Cardiac septum (tissue), 1 donor: ENCODE results near the gene FYCO1. TPM values are rescaled to one million over a fixed set of nuclear protein-coding genes. Genes with fewer than 3 reads are reported as not detected.

Experiments
- DNase-seq: peaks from one replicate; pipeline ENCODE4 v3.0.0-alpha.2; 2020; ENCODE audit warnings: low spot score
- intact Hi-C: fragments of 100-400 bp; cut with DNase I; formaldehyde crosslinking; loops from one replicate; pipeline ENCODE4 v1.14.0; 2022
- total RNA-seq: library from RNA; stranded (reverse); fragmentation: NEBNext Ultra II Directional; extraction: Animal tissue kit (Norgen Biotek cat#: 25700); gene quantifications from one replicate; pipeline ENCODE4 v1.2.1, GENCODE V29; 2021
- donor health status: DM: no; HTN: no; CAD: no.

The FYCO1 gene
- total RNA-seq, 1 donor from 2014 or later, result 129 TPM

DNA sequence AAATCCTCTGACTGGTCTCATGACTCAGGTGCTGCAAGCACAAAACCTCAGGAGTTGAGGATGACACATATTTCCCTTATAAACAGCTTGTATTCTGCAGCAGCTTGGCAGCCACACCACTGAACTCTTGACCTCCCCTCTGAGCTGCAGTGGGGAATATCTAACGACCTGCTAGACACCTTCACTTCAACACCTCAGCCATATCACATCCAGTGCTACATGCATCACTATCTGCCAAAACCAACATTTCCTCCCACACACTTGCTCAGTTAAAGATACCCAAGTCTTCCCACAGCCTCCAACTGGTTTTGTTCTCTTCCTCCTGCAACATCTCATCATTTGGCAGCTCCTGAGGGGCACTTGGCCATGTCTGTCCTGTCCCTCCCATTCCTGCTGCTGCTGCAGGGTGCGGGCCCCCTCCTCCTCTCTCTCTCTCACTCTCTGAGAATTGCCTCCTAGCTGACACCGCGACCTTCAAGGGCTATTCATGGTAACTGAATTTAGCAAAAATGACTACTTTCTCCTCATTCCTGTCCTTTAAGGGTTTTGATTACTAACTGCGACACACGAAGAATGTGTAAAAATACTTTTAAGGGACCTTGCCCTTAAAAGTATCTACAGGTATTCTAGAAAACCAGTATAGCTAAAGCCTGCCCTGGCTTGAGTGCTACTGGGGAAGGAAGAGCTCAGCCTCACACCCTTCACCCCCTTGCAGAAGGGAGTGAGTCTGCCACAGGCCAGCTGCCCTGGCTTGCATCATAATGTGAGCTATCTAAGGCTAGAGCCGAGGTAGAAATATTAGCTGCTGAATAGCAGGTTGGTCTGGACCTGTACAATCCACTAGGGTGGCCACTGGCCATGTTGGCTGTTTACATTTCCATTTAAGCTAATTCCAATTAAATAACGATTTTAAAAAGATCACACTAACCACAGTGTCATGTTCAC lies 114.3 kb downstream of the FYCO1 start:
- intact Hi-C loops, result no loop called here

DNA sequence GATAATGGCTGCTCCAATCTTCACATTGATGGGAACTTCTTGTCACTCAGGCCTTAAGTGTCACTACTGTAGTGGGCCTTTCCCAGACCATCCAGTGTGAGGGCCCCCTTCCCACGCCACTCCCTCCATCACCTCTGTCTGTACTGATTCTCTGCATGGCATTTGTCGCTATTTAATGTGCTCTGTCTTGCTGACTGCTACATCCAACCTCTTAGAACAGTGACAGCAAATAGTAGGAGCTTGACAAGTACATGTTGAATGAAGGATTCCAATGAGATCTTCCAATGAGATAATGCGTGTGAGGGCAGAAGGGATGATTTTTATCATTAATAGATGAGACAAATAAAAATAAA lies 114.9 kb downstream of the FYCO1 start:
- intact Hi-C loops, result no loop called here
- DNase-seq, result no peak

More for the DNA sequence above, 114.3 kb downstream of the FYCO1 start:
- no peak for DNase-seq

DNA sequence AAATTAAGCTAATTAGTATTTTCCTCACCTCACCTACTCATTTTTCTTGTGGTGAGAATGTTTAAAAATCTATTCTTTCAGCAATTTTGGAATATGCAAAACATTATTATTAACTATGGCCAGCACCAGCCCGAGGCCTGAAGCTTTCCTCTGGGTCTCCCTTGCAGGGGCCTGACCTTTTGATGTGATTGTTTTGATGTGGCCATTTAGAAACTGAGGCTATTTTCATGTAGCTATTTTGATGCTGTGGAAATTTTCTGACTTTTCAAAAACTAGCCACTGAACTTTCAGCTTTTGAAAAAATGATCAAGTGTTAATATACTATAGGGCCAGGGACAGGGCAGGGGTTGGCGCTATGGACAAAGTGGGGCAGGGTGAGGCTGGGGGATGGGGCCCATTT lies 117.5 kb downstream of the FYCO1 start:
- intact Hi-C loops, result no loop called here
- DNase-seq, result no peak

DNA sequence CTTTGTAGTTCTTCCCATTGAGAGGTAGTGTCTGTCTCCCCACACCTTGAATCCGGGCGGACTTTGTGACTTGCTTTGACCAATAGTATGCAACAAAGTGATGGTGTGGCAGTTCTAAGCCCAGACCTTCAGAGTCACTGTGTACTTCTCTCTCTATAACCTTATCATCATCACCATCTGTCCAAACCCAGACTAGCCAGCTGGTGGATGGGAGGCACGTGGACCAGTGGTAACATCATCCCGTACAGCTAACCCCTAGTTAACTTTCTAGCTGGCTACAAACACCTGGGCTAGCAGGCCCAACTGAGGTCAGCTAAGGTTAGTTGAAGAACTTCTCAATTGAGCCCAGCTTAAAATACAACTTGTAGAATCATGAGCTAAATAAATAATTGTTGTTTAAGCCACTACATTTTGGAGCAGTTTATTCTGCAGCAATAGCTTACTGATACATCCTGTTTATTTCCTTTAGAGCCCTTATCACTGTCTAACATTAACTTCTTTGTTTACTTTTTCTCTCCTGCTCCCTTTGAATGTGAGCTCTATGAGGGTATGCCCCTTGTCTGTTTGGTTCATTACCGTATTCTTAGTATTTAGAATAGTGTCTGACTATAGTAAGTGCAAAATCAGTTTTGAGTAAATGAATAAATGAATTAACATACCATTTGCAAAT lies 120.8 kb downstream of the FYCO1 start:
- no peak for DNase-seq
- intact Hi-C loops, result no loop called here

DNA sequence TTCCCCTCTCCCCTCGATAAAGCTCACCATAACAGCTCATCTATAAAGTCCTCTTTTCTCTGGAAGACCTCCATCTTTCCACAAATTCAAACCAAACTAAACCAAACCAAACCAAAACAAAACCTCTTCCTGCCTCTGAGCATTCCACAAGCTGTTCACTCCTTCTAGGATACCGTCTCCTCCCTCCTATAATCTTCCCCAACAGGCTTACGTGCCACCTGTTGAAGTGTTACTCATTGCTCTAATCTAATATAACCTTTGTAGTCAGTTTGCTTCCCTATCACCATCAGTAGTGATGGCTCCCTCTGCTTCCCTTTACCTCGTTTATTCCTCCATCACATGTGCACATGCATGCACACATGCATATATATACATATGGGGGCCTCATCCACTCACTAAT lies 122.0 kb downstream of the FYCO1 start:
- DNase-seq, result no peak
- intact Hi-C loops, result no loop called here

DNA sequence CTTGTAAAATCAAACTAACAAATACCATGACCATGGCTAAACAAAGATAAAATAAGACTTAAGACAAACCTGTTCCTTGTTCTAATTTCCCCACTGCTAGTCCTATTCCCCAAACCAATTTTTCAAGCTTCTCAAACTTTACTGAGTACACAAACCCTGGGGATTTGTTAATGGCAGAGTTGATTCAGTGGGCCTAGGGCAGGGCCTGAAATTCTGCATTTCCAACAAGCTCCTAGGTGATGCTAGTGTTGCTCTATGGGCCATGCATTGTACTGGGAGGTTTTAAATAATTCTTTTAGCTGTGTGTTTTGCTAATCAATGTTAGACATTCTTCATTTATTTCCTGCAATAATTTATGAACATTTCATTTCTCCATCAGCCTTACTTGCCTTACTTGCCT lies 122.6 kb downstream of the FYCO1 start:
- intact Hi-C loops, result no loop called here
- DNase-seq, result no peak

DNA sequence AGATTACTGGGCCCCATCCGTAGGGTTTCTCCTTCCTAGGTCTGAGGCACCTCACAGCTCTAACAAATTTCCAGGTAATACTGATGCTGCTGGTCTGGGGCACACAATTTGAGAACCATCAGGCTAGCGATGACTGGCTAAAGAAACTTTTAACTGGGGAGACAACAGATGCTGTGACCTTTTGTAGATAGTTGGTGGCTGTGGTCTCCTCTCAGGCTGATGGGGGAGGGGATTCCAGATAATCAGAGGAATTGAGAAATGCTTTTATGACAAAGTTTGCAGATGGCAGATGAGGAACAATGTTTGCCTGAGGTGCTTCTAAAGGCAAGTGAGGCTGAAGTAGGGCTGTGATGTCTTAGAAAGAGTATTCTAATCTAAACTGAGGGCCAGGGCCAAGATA lies 123.1 kb downstream of the FYCO1 start:
- intact Hi-C loops, result no loop called here
- no peak for DNase-seq

DNA sequence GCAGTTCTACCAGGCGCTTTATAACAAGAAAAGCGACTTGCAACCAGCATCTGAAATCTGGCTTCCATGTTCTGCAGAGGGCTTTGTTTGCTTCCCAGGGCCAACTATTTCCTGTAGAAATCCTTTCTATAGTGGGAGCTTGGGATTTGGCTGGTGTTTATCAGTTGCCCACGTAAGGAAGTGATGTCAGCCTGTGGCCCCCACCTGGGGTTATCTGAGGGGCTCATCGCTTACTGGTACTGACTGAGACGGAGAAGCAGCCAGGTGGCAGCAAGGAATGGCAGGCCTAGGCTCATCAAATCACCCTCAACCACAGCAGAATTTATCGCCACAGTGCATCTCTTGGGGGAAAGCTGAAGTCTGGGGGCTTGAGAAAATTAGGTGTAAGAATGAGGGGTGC lies 123.8 kb downstream of the FYCO1 start:
- no peak for DNase-seq
- intact Hi-C loops, result no loop called here

DNA sequence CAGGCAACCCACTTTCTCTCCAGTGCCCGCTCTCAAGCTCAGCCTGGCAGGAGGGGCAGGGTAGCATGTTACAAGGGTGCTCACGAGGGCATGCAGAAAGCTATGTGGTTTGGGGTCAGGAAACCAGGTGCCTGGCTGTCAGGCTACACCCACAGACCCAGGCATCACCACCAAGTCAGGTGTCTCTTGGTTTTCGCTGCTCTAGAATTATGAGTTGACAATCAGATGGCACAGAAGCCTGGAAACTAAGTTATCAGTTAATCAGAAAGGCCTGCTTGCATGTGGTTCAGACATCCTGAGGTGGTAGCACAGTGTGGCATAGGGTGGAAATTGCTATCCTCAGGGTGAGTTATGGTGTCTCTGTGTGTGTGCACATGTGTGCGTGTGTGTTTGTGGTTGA lies 125.5 kb downstream of the FYCO1 start:
- DNase-seq, result no peak
- intact Hi-C loops, result no loop called here

DNA sequence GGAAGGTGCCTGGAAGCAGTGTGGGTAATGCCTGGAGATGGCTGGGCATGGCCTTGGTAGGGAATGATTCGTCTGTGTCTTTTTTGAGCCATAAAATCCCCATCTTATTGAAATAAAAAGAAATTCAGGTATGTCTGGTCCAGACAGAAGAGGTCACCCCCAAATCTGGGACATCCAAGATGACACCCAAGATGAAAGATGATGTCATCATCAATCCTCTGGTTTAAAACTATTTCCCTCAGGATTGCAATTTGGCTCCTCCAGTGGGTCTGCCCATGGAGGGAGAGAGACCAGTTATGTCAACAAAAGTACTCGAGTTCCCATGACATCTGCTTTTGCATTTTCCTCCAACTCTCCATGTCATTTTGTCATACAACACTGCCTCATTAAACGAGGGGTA lies 126.0 kb downstream of the FYCO1 start:
- no peak for DNase-seq
- intact Hi-C loops, result no loop called here

DNA sequence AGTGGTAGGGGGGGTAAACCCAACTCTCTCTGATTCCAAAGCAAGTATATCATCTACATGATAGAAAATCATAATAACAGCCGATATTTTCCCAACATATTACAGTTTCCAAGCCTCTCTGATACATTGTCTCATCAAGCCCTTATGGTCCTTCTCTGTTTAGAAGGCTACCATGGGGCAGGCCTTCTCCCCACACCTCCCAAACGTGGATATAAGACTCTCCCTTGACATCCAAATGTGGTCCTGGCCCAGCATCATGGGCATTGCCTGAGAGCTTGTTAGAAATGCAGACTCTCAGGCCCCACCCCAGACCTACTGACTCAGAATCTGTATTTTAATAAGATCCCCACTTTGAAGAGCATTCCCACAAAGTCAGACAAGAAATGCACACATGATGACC lies 127.0 kb downstream of the FYCO1 start:
- intact Hi-C loops, result no loop called here

DNA sequence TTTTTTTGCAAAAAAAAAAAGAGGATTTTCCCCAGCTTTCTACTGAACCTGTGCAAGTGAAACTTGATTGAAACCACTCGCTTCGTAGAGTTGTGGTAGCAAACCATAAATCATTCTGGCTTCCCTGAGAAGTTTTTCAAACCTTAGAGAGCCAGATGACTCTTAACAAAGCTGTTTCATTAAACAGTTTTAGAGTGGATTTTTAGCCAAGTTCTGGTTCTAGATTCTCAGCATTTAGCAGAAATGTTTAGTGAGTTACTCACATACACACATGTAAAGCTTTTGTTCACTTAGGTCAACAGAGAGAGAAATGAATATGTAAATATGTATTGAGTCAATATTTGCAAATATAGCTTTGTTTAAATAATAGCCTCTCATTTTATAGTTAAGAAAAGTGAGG lies 127.4 kb downstream of the FYCO1 start:
- intact Hi-C loops, result no loop called here

More for the DNA sequence above, 127.0 kb downstream of the FYCO1 start:
- no peak for DNase-seq

More for the DNA sequence above, 127.4 kb downstream of the FYCO1 start:
- no peak for DNase-seq

Other genes starting within 250 kb of the FYCO1 start
- gene SLC6A20, start 199.3 kb downstream of the FYCO1 start, total RNA-seq, result not detected
- 6.0 TPM for gene LZTFL1, start 153.7 kb downstream of the FYCO1 start, total RNA-seq
- gene CCR9, start 109.3 kb downstream of the FYCO1 start, total RNA-seq, result not detected
- gene CXCR6, start 52.4 kb downstream of the FYCO1 start, total RNA-seq, result 0.32 TPM
- gene XCR1, start 31.7 kb upstream of the FYCO1 start, total RNA-seq, result not detected
- gene CCR1, start 212.5 kb upstream of the FYCO1 start, total RNA-seq, result 3.2 TPM
- not detected for gene CCR3, start 246.6 kb upstream of the FYCO1 start, total RNA-seq